SK-N-SH (cell line): ENCODE data around the gene TMEM106B. TPM values are rescaled to one million over a fixed set of nuclear protein-coding genes. Genes with fewer than 3 reads are reported as not detected.

Experiments
- CTCF ChIA-PET: fragments of 300-600, 350-600 bp; formaldehyde crosslinking; extraction: SDS; loops from one replicate; lab custom pipeline; 2021; lab: Yijun Ruan, JAX
- POLR2A ChIA-PET: fragments of 350-600 bp; sonication (Branson Sonifier 250); formaldehyde crosslinking; extraction: SDS; loops from one replicate; lab custom pipeline; 2020; ENCODE audit warnings: antibody characterized with exemption, inconsistent platforms; lab: Yijun Ruan, JAX
- DNase-seq: peaks from one replicate; pipeline ENCODE4 v3.0.0; 2012
- H2AFZ ChIP-seq: fragments of 200-600 bp; sonication (generic); 2 replicates; pipeline ENCODE4 v1.8.1; 2016; ENCODE audit warnings: antibody characterized with exemption, mild to moderate bottlenecking, low read depth
- H3F3A ChIP-seq: fragments of 200-600 bp; sonication (generic); replicated peaks from 2 replicates; pipeline ENCODE3; 2016; ENCODE audit warnings: antibody characterized with exemption, mild to moderate bottlenecking; ENCODE audit not compliant: insufficient read depth
- H3K27ac ChIP-seq, 2 experiments: fragments of 200-500 bp in 1 of 2; fragments of 200-600 bp in 1 of 2; sonication (Bioruptor generic) in 1 of 2; sonication (generic), shearing (Covaris generic) in 1 of 2; 2 replicates each; pipeline versions ENCODE4 v1.5.1 to v1.6.1; 2014 to 2016; ENCODE audit warnings: low read depth in 2 of 2, inconsistent platforms in 1 of 2, low read length in 1 of 2, mild to moderate bottlenecking in 1 of 2, mixed read lengths in 1 of 2
- H3K27me3 ChIP-seq: fragments of 200-600 bp; sonication (generic), shearing (Covaris generic); 2 replicates; pipeline ENCODE4 v1.6.1; 2016; ENCODE audit warnings: mixed run types; ENCODE audit not compliant: insufficient read depth
- H3K36me3 ChIP-seq, 2 experiments: fragments of 200-500 bp in 1 of 2; fragments of 200-600 bp in 1 of 2; sonication (Bioruptor generic) in 1 of 2; sonication (generic) in 1 of 2; replicated peaks in 1 of 2; 2 replicates each; pipeline versions ENCODE3 to v1.5.1; 2014 to 2016; ENCODE audit warnings: low read length in 1 of 2, mild to moderate bottlenecking in 1 of 2; ENCODE audit not compliant: insufficient read depth in 2 of 2, control insufficient read depth in 1 of 2
- H3K4me1 ChIP-seq, 2 experiments: fragments of 200-500 bp in 1 of 2; fragments of 200-600 bp in 1 of 2; sonication (Bioruptor generic) in 1 of 2; sonication (generic), shearing (Covaris generic) in 1 of 2; 2 replicates each; pipeline versions ENCODE4 v1.5.1 to v1.6.1; 2014 to 2016; ENCODE audit warnings: low read depth in 1 of 2, low read length in 1 of 2, mixed run types in 1 of 2; ENCODE audit not compliant: insufficient read depth in 2 of 2, control insufficient read depth in 1 of 2
- H3K4me2 ChIP-seq: fragments of 200-600 bp; sonication (generic), shearing (Covaris generic); 2 replicates; pipeline ENCODE4 v1.6.1; 2017; ENCODE audit warnings: mixed run types
- H3K4me3 ChIP-seq, 2 experiments: fragments of 200-500 bp in 1 of 2; fragments of 200-600 bp in 1 of 2; sonication (Bioruptor generic) in 1 of 2; sonication (generic), shearing (Covaris generic) in 1 of 2; 2 replicates each; pipeline versions ENCODE4 v1.5.1 to v1.8.1; 2014 to 2016; ENCODE audit warnings: low read depth in 2 of 2, inconsistent platforms in 1 of 2, low read length in 1 of 2, mild to moderate bottlenecking in 1 of 2, mixed read lengths in 1 of 2, moderate library complexity in 1 of 2
- H3K79me2 ChIP-seq: fragments of 200-600 bp; sonication (generic); 2 replicates; pipeline ENCODE4 v1.8.1; 2017; ENCODE audit warnings: mild to moderate bottlenecking; ENCODE audit not compliant: insufficient read depth
- H3K9ac ChIP-seq: fragments of 200-600 bp; sonication (generic); 2 replicates; pipeline ENCODE4 v1.6.1; 2017; ENCODE audit warnings: mixed run types
- H3K9me2 ChIP-seq: fragments of 200-600 bp; sonication (generic); 2 replicates; pipeline ENCODE4 v1.6.1; 2017; ENCODE audit warnings: mixed run types
- H3K9me3 ChIP-seq: fragments of 200-600 bp; sonication (generic); 2 replicates; pipeline ENCODE4 v1.6.1; 2017; ENCODE audit warnings: mixed run types, mild to moderate bottlenecking, moderate library complexity
- H4K20me1 ChIP-seq: fragments of 200-600 bp; sonication (generic); 2 replicates; pipeline ENCODE4 v1.6.1; 2017; ENCODE audit warnings: mild to moderate bottlenecking, mixed run types; ENCODE audit not compliant: insufficient read depth
- CHD2 ChIP-seq: fragments of 150-350 bp; IDR thresholded peaks from 2 replicates; pipeline ENCODE4 v1.6.1; 2018; ENCODE audit warnings: low read length; ENCODE audit not compliant: partially characterized antibody
- ELF1 ChIP-seq: IDR thresholded peaks from 2 replicates; pipeline ENCODE4 v1.4.0; 2012
- EP300 ChIP-seq, 2 experiments: IDR thresholded peaks; 2 replicates each; pipeline versions ENCODE4 v1.4.0 to v1.6.1; 2012; ENCODE audit warnings: borderline replicate concordance in 1 of 2, low read depth in 1 of 2, low read length in 1 of 2
- FOSL2 ChIP-seq: IDR thresholded peaks from 2 replicates; pipeline ENCODE4 v1.4.0; 2012; ENCODE audit warnings: low read depth, mild to moderate bottlenecking, moderate library complexity, borderline replicate concordance
- IRF3 ChIP-seq: fragments of 150-350 bp; IDR thresholded peaks from 2 replicates; pipeline ENCODE4 v1.6.1; 2016; ENCODE audit warnings: mild to moderate bottlenecking, low read depth, low read length
- MXI1 ChIP-seq: IDR thresholded peaks from 2 replicates; pipeline ENCODE4 v1.6.1; 2012; ENCODE audit warnings: mild to moderate bottlenecking, low read depth, low read length, improper control_type of control experiment
- NRF1 ChIP-seq: IDR thresholded peaks from 2 replicates; pipeline ENCODE4 v1.6.1; 2012; ENCODE audit warnings: low read depth, mild to moderate bottlenecking, low read length
- PBX3 ChIP-seq: IDR thresholded peaks from 2 replicates; pipeline ENCODE4; 2012
- POLR2AphosphoS5 ChIP-seq: IDR thresholded peaks from 2 replicates; pipeline ENCODE4 v1.6.1; 2012; ENCODE audit warnings: low read depth, low read length
- RCOR1 ChIP-seq: fragments of 150-350 bp; IDR thresholded peaks from 2 replicates; pipeline ENCODE4 v1.6.1; 2017; ENCODE audit warnings: antibody characterized with exemption, low read length
- RFX5 ChIP-seq: IDR thresholded peaks from 2 replicates; pipeline ENCODE4 v1.6.1; 2012; ENCODE audit warnings: mild to moderate bottlenecking, improper control_type of control experiment, low read length
- SIN3A ChIP-seq: IDR thresholded peaks from 2 replicates; pipeline ENCODE4 v1.6.1; 2012; ENCODE audit warnings: low read depth, mild to moderate bottlenecking, low read length, moderate library complexity, borderline replicate concordance
- SMC3 ChIP-seq: IDR thresholded peaks from 2 replicates; pipeline ENCODE4 v1.6.1; 2012; ENCODE audit warnings: low read depth, low read length, improper control_type of control experiment
- TCF12 ChIP-seq: IDR thresholded peaks from 2 replicates; pipeline ENCODE4 v1.4.0; 2012
- USF1 ChIP-seq: IDR thresholded peaks from 2 replicates; pipeline ENCODE4 v1.4.0; 2012; ENCODE audit warnings: low read depth, borderline replicate concordance
- USF2 ChIP-seq: fragments of 150-350 bp; IDR thresholded peaks from 2 replicates; pipeline ENCODE4 v1.6.1; 2017; ENCODE audit warnings: antibody characterized with exemption, low read length, low read depth, borderline replicate concordance
- WGBS: methylation state at CpG from one replicate; pipeline ENCODE4 v1.1.6; 2017; ENCODE audit warnings: low lambda C conversion rate; 5-methylcytosine and 5-hydroxymethylcytosine counted together
- polyA plus RNA-seq, 3 experiments: library from polyadenylated mRNA; depleted of rRNA; stranded (reverse); fragments of >200 nt; gene quantifications; 2 replicates each; pipeline ENCODE4 v1.2.3, GENCODE V29; 2012

TMEM106B gene
- polyA plus RNA-seq, 1 of the 3 experiments (the other 2 are of a cell fraction): 20.4 TPM

- no peak overlapping the region for H3K9ac ChIP-seq
- peaks cover 0 to 11% of the 10 kb centered on the region in 2 experiments; a peak in 2 of 4 replicates for H3K4me1 ChIP-seq
- no peak overlapping the region for H3K4me3 ChIP-seq
- no peaks in the 10 kb centered on the region for H3K27me3 ChIP-seq
- no peaks in the 10 kb centered on the region for H3K9me3 ChIP-seq
- DNase-seq: no peak
- TF ChIP-seq RCOR1 (no peak), MXI1 (no peak), TCF12 (no peak), RFX5 (no peak), USF2 (no peak), IRF3 (no peak), POLR2AphosphoS5 (no peak), CHD2 (no peak), NRF1 (no peak), FOSL2 (no peak), PBX3 (no peak), ELF1 (no peak), EP300 (IDR thresholded peaks at IDR 0.05; ENCODE audit: borderline replicate concordance in 1 of 2, low read depth in 1 of 2, low read length in 1 of 2) (no peak), USF1 (no peak), SMC3 (no peak), SIN3A (no peak)
- CTCF ChIA-PET: interaction anchor here (0.7 to 2.0 kb wide), 4 partner anchors 15 to 381 kb away, joined by 3 to 6 read pairs (median 4); no protein-coding TSS in a partner anchor
- H4K20me1 ChIP-seq: peaks cover 3% of the 10 kb centered on the region; the same call in 1 of the 2 replicates
- H3K27ac ChIP-seq: no peak overlapping the region
- H3K79me2 ChIP-seq: peaks cover 30% of the 10 kb centered on the region
- WGBS: 100% methylated on average over 1 of the region's 1 CpG
- POLR2A ChIA-PET: no interaction called here
- no peak overlapping the region for H3K4me2 ChIP-seq
- H2AFZ ChIP-seq: no peak overlapping the region
- H3K9me2 ChIP-seq: no peaks in the 10 kb centered on the region
- H3F3A ChIP-seq: no peaks in the 10 kb centered on the region
- peaks cover 55 to 69% of the 10 kb centered on the region in 2 experiments for H3K36me3 ChIP-seq
Measured at GRCh38 chr7:12217311-12217710, 6.2 kb downstream of the TMEM106B start.
